Measurements from ENCODE around the gene IL1B. TPM values are rescaled to one million over a fixed set of nuclear protein-coding genes. Genes with fewer than 3 reads are reported as not detected.

The IL1B gene
- total RNA-seq, 3 donors from 2014 or later, result 2.1 to 6.4 (median 4.2) TPM

DNA sequence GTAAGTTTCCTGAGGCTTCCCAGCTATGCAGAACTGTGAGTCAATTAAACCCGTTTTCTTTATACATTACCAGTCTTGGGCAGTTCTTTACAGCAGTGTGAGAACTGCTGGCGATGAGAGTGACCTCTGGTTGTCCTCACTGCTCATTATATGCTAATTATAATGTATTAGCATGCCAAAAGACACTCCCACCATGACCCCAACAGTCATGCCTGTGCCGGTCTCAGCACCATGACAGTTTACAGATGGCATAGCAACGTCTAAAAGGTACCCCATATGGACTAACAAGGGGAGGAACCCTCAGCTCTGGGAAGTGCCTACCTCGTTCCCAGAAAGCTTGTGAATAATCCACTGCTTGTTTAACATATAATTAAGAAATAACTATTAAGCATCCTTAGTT is 44.2 kb downstream of the IL1B start:
- H3K4me3 ChIP-seq, result no peak overlapping the region
- H3K9me3 ChIP-seq, result no peaks in the 10 kb centered on the region
- H3K4me1 ChIP-seq (ENCODE audit: low read depth), result no peaks in the 10 kb centered on the region
- H3K36me3 ChIP-seq (ENCODE audit: low read depth), result no peaks in the 10 kb centered on the region
- TF ChIP-seq, protein P1, sequence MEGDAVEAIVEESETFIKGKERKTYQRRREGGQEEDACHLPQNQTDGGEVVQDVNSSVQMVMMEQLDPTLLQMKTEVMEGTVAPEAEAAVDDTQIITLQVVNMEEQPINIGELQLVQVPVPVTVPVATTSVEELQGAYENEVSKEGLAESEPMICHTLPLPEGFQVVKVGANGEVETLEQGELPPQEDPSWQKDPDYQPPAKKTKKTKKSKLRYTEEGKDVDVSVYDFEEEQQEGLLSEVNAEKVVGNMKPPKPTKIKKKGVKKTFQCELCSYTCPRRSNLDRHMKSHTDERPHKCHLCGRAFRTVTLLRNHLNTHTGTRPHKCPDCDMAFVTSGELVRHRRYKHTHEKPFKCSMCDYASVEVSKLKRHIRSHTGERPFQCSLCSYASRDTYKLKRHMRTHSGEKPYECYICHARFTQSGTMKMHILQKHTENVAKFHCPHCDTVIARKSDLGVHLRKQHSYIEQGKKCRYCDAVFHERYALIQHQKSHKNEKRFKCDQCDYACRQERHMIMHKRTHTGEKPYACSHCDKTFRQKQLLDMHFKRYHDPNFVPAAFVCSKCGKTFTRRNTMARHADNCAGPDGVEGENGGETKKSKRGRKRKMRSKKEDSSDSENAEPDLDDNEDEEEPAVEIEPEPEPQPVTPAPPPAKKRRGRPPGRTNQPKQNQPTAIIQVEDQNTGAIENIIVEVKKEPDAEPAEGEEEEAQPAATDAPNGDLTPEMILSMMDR (IDR thresholded peaks at IDR 0.05), result no peak
- ATAC-seq, result no peak
- no peak for DNase-seq
- intact Hi-C loops (cut with DNase I, micrococcal nuclease), result no loop called here

DNA sequence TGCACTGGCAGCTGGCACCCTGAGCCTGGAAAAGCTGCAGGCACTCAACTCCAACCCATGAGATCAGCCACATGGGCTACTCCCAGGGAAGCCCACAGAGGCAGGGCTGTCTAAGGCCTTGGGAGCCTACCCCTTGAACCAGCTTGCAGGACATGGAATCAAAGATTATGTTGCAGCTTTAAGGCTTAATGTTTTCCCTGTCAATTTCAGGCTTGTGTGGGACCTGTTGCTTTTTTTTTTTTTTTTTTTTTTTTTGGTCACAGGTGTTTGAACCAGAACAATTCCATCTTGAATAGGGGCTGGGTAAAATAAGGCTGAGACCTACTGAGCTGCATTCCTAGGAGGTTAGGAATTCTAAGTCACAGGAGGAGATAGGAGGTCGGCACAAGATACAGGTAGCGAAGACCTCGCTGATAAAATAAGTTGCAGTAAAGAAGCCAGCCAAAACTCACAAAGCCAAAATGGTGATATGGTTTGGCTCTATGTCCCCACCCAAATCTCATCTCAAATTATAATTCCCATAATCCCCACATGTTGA is 44.8 kb downstream of the IL1B start:
- no peak for DNase-seq
- Histone ChIP-seq H3K4me3 (no peak overlapping the region), H3K4me1 (ENCODE audit: low read depth) (no peaks in the 10 kb centered on the region), H3K9me3 (no peaks in the 10 kb centered on the region), H3K36me3 (ENCODE audit: low read depth) (no peaks in the 10 kb centered on the region)
- intact Hi-C loops (cut with DNase I, micrococcal nuclease), result no loop called here
- ATAC-seq, result no peak
- TF ChIP-seq, protein P1 (IDR thresholded peaks at IDR 0.05), result no peak

DNA sequence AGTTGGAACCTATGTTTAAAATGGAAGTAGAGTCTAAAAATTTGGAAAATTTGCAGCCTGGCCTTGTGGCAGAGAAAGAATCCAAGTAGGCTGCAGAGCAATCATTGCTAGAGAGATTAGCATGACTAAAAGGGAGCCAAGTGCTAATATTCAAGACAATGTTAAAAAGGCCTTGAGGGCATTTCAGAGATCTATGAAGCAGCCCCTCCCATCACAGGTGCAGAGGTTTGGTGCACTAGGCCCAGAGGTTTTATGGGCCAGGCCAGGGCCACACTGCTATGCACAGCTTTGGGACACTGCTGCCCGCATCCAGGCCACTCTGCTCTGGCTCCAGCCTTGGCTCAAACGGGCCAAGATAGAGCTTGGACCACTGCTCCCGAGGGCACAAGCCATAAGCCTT is 45.6 kb downstream of the IL1B start:
- Histone ChIP-seq H3K4me1 (ENCODE audit: low read depth) (no peaks in the 10 kb centered on the region), H3K9me3 (no peaks in the 10 kb centered on the region), H3K4me3 (no peak overlapping the region), H3K36me3 (ENCODE audit: low read depth) (no peaks in the 10 kb centered on the region)
- ATAC-seq, result no peak
- intact Hi-C loops (cut with DNase I, micrococcal nuclease), result no loop called here
- TF ChIP-seq, protein P1 (IDR thresholded peaks at IDR 0.05), result no peak
- no peak for DNase-seq

DNA sequence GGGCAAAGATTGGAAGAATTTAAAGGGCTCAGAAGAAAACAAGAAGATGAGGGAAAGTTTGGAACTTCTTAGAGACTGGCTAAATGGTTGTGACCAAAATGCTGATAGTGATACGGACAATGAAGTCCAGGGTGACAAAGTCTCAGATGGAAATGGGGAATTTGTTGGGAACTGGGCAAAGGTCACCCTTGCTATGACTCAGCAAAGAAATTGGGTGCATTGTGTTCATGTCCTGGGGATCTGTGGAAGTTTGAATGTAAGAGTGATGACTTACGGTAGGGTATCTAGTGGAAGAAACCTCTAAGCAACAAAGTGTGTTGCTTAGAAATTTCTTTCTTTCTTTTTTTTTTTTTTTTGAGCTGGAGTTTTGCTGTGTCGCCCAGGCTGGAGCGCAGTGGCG is 46.3 kb downstream of the IL1B start:
- no peaks in the 10 kb centered on the region for H3K9me3 ChIP-seq
- H3K4me1 ChIP-seq (ENCODE audit: low read depth), result no peaks in the 10 kb centered on the region
- H3K36me3 ChIP-seq (ENCODE audit: low read depth), result no peaks in the 10 kb centered on the region
- TF ChIP-seq, protein P1 (IDR thresholded peaks at IDR 0.05), result no peak
- no peak for DNase-seq
- intact Hi-C loops (cut with DNase I, micrococcal nuclease), result no loop called here
- H3K4me3 ChIP-seq, result no peak overlapping the region
- no peak for ATAC-seq

DNA sequence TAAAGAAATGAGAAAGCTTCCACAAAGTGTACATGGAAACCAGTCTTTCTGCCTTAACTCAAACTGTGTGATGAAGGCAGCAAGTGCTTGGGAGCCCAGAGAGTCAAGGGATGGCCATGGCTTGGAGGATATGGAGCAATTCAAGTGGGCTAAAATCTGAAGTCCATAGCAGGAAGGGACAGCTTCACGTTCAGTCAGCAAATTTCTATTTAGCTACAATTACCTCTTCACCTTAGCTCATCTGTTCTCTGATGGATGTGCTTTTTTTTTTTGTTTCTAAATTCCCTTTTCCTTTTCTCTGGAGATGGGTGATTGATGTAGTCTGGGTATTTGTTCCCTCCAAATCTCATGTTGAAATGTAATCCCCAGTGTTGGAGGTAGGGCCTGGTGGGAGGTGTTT is 47.4 kb downstream of the IL1B start:
- no peak overlapping the region for H3K4me3 ChIP-seq
- H3K36me3 ChIP-seq (ENCODE audit: low read depth), result no peaks in the 10 kb centered on the region
- TF ChIP-seq, protein P1 (IDR thresholded peaks at IDR 0.05), result no peak
- DNase-seq, result no peak
- no peaks in the 10 kb centered on the region for H3K9me3 ChIP-seq
- intact Hi-C loops (cut with DNase I, micrococcal nuclease), result no loop called here
- no peaks in the 10 kb centered on the region for H3K4me1 ChIP-seq (ENCODE audit: low read depth)
- no peak for ATAC-seq

DNA sequence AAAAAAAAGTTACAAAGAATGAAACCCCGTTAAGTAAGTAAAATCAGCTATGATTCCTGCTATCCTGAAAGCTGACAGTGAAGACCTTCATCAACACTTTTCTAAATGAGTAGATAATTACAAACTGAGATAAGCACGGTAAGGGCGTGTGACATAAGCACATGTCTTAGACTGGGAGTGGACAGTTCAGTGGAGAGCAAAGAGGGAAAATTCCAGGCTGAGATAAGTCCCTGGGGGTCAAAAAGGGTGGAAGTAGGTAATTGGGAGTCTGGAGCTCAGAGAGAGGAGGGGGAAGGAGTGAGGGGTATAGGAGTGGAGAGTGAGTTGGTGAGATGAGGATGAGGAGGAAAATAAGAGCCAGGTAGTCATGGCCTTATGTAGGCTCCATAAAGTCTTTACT is 47.9 kb downstream of the IL1B start:
- TF ChIP-seq, protein P1 (IDR thresholded peaks at IDR 0.05), result no peak
- Histone ChIP-seq H3K4me3 (no peak overlapping the region), H3K36me3 (ENCODE audit: low read depth) (no peaks in the 10 kb centered on the region), H3K9me3 (no peaks in the 10 kb centered on the region), H3K4me1 (ENCODE audit: low read depth) (no peaks in the 10 kb centered on the region)
- ATAC-seq (no peak), DNase-seq (no peak)
- intact Hi-C loops (cut with DNase I, micrococcal nuclease), result no loop called here
